HG03066 (cell line): ENCODE data around the gene WWC1.
A peak's percentile ranks its signal among the peaks of the same experiment; 100 is the strongest.

Experiments
- ATAC-seq: cut with Tn5 transposase; IDR thresholded peaks from one replicate; pipeline ENCODE4 v1.9.1; 2021; ENCODE audit warnings: low read depth; ENCODE audit not compliant: unreplicated experiment

The WWC1 gene

GRCh38 chr5:168291342-168291963 lies at the start of gene WWC1:
TSS of gene WWC1 (plus strand) at chr5:168291645. CDS start at chr5:168292153, 508 bp downstream.
- peak; percentile 62 for ATAC-seq

GRCh38 chr5:168244838-168245559 lies 46.4 kb upstream of the WWC1 start:
- no peak for ATAC-seq

- ATAC-seq = no peak
Observed at GRCh38 chr5:168249923-168250322, 41.5 kb upstream of the WWC1 start.

- ATAC-seq = no peak
Observed at GRCh38 chr5:168251259-168251658, 40.2 kb upstream of the WWC1 start.

GRCh38 chr5:168254013-168254693 lies 37.3 kb upstream of the WWC1 start:
- ATAC-seq = no peak

GRCh38 chr5:168260353-168261226 lies 30.9 kb upstream of the WWC1 start:
- ATAC-seq = no peak

GRCh38 chr5:168261227-168261571 lies 30.2 kb upstream of the WWC1 start:
- no peak for ATAC-seq

GRCh38 chr5:168262042-168262743 lies 29.3 kb upstream of the WWC1 start:
- no peak for ATAC-seq

GRCh38 chr5:168263121-168263520 lies 28.3 kb upstream of the WWC1 start:
- ATAC-seq = no peak

GRCh38 chr5:168266016-168266415 lies 25.4 kb upstream of the WWC1 start:
- ATAC-seq = no peak

GRCh38 chr5:168268949-168269936 lies 22.2 kb upstream of the WWC1 start:
- peak; percentile 87 for ATAC-seq

GRCh38 chr5:168269937-168270330 lies 21.5 kb upstream of the WWC1 start:
- no peak for ATAC-seq

- no peak for ATAC-seq
Observed at GRCh38 chr5:168270476-168270875, 21.0 kb upstream of the WWC1 start.

- ATAC-seq = no peak
Observed at GRCh38 chr5:168273056-168273980, 18.1 kb upstream of the WWC1 start.

GRCh38 chr5:168274406-168274805 lies 17.0 kb upstream of the WWC1 start:
- no peak for ATAC-seq

GRCh38 chr5:168275940-168276339 lies 15.5 kb upstream of the WWC1 start:
- no peak for ATAC-seq

GRCh38 chr5:168282120-168282519 lies 9.3 kb upstream of the WWC1 start:
- no peak for ATAC-seq

- ATAC-seq = no peak
Observed at GRCh38 chr5:168284809-168285208, 6.6 kb upstream of the WWC1 start.
